Endodermal cell (in vitro differentiated cells): ENCODE data around the gene CD68. TPM values are rescaled to one million over a fixed set of nuclear protein-coding genes. Genes with fewer than 3 reads are reported as not detected.

Source experiments
- DNase-seq: peaks from one replicate; pipeline ENCODE4 v3.0.0-alpha.2; 2017
- H3K27ac ChIP-seq: 2 replicates; pipeline ENCODE4 v1.5.1; 2013; ENCODE audit warnings: mild to moderate bottlenecking, low read depth, low read length, moderate library complexity
- H3K27me3 ChIP-seq: 2 replicates; pipeline ENCODE4 v1.6.1; 2013; ENCODE audit warnings: mild to moderate bottlenecking, low read length, moderate library complexity; ENCODE audit not compliant: insufficient read depth, control insufficient read depth, poor library complexity, severe bottlenecking
- H3K36me3 ChIP-seq: 2 replicates; pipeline ENCODE4 v1.7.0; 2013; ENCODE audit warnings: mild to moderate bottlenecking, low read length, moderate library complexity; ENCODE audit not compliant: control insufficient read depth, insufficient read depth
- H3K4me1 ChIP-seq: one replicate; pipeline ENCODE4 v1.7.0; 2013; ENCODE audit warnings: low read length; ENCODE audit not compliant: control insufficient read depth, insufficient read depth
- H3K4me3 ChIP-seq: 2 replicates; pipeline ENCODE4 v1.5.1; 2013; ENCODE audit warnings: mild to moderate bottlenecking, low read length, moderate library complexity
- H3K9ac ChIP-seq: 2 replicates; pipeline ENCODE4 v1.6.1; 2013; ENCODE audit warnings: mild to moderate bottlenecking, low read length, moderate library complexity; ENCODE audit not compliant: poor library complexity, severe bottlenecking; ENCODE audit errors: extremely low read depth
- H3K9me3 ChIP-seq: 2 replicates; pipeline ENCODE4 v1.6.1; 2013; ENCODE audit warnings: mild to moderate bottlenecking, low read length, moderate library complexity; ENCODE audit not compliant: control insufficient read depth
- H3K27ac Mint-ChIP-seq: 2 replicates; pipeline ENCODE4 v1.8.0; 2020; ENCODE audit warnings: mixed read lengths
- H3K27me3 Mint-ChIP-seq: 2 replicates; pipeline ENCODE4 v1.8.0; 2021; ENCODE audit warnings: mild to moderate bottlenecking, mixed read lengths; ENCODE audit not compliant: insufficient read depth
- H3K36me3 Mint-ChIP-seq: 2 replicates; pipeline ENCODE4 v1.8.0; 2020; ENCODE audit warnings: low read depth, mixed read lengths
- H3K4me1 Mint-ChIP-seq: 2 replicates; pipeline ENCODE4 v1.8.0; 2020; ENCODE audit warnings: mixed read lengths
- H3K4me3 Mint-ChIP-seq: 2 replicates; pipeline ENCODE4 v1.8.0; 2020; ENCODE audit warnings: mild to moderate bottlenecking, moderate library complexity, mixed read lengths
- H3K9me3 Mint-ChIP-seq: 2 replicates; pipeline ENCODE4 v1.8.0; 2020; ENCODE audit warnings: mild to moderate bottlenecking, mixed read lengths
- WGBS, 2 experiments: methylation state at CpG; one replicate each; pipeline versions ENCODE4 v1.1.5 to v1.1.7; 2013; ENCODE audit warnings: missing lambda C conversion rate in 2 of 2, mixed read lengths in 1 of 2; ENCODE audit not compliant: insufficient coverage in 1 of 2, insufficient read length in 1 of 2; 5-methylcytosine and 5-hydroxymethylcytosine counted together
- total RNA-seq, 2 donors: library from RNA; stranded (reverse); fragmentation: NEBNext Ultra II Directional in 1 of 2; extraction: Animal tissue kit (Norgen Biotek cat#: 25700) in 1 of 2; gene quantifications; 2 replicates in 1 of 2; 3 replicates in 1 of 2; pipeline ENCODE4 v1.2.1, GENCODE V29; 2021
- TF ChIP-seq, protein P1 (sequence below): fragments of 200-600 bp; sonication (generic); conservative IDR thresholded peaks from 2 replicates; pipeline ENCODE4 v1.5.0; 2021; ENCODE audit warnings: antibody characterized with exemption, mild to moderate bottlenecking

CD68 gene
- total RNA-seq, 2 donors from 2014 or later, result 0.44 TPM; not detected in 1

DNA sequence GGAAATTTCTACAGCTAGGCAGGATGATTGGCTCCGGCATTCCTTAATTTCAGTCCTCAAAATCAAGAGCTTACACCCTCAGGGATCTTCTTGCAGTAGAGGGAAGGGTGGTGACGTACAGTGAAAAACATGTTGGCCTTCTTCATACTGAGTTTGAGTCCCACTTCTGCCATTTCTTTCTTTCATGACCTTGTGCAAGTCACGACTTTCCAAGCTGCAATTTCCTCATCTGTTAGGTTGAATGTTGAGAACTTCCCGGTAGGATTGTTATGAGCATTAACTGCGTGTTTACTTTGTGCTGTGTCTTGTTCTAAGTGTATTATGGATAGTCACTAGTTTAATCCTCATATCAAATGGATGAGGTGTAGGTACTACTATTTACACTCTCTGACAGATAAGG lies 9.9 kb upstream of the CD68 start:
- Histone ChIP-seq H3K27me3 (no peaks in the 10 kb centered on the region), H3K36me3 (peaks cover 68% of the 10 kb centered on the region), H3K9ac (no peak overlapping the region), H3K4me3 (no peak overlapping the region), H3K4me1 (peaks cover 4% of the 10 kb centered on the region), H3K9me3 (no peaks in the 10 kb centered on the region), H3K27ac (no peak overlapping the region)
- Mint-ChIP-seq H3K4me3 (no peak overlapping the region), H3K4me1 (peaks cover 17% of the 10 kb centered on the region), H3K27me3 (no peaks in the 10 kb centered on the region), H3K36me3 (peaks cover 70% of the 10 kb centered on the region), H3K27ac (no peak overlapping the region), H3K9me3 (peaks cover 2% of the 10 kb centered on the region)
- DNase-seq, result no peak
- TF ChIP-seq, protein P1, sequence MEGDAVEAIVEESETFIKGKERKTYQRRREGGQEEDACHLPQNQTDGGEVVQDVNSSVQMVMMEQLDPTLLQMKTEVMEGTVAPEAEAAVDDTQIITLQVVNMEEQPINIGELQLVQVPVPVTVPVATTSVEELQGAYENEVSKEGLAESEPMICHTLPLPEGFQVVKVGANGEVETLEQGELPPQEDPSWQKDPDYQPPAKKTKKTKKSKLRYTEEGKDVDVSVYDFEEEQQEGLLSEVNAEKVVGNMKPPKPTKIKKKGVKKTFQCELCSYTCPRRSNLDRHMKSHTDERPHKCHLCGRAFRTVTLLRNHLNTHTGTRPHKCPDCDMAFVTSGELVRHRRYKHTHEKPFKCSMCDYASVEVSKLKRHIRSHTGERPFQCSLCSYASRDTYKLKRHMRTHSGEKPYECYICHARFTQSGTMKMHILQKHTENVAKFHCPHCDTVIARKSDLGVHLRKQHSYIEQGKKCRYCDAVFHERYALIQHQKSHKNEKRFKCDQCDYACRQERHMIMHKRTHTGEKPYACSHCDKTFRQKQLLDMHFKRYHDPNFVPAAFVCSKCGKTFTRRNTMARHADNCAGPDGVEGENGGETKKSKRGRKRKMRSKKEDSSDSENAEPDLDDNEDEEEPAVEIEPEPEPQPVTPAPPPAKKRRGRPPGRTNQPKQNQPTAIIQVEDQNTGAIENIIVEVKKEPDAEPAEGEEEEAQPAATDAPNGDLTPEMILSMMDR, result no peak
- 96 to 100% methylated on average over 5 of the region's 5 CpGs for WGBS, 2 experiments

DNA sequence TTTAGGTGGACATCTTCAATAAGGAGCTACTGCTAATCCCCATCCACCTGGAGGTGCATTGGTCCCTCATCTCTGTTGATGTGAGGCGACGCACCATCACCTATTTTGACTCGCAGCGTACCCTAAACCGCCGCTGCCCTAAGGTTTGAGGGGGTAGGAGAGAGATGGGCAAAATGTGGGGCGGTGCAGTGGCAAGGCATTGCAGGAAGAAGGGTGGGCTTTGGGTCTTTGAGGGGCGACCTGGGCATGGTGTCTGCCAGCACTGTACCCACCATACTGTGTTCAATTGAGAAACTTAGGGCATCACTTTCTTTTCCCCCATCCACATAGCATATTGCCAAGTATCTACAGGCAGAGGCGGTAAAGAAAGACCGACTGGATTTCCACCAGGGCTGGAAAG lies 9.1 kb upstream of the CD68 start:
- Histone ChIP-seq H3K27ac (no peak overlapping the region), H3K4me3 (no peak overlapping the region), H3K27me3 (no peaks in the 10 kb centered on the region), H3K36me3 (peaks cover 68% of the 10 kb centered on the region), H3K9ac (no peak overlapping the region), H3K4me1 (peaks cover 4% of the 10 kb centered on the region), H3K9me3 (no peaks in the 10 kb centered on the region)
- Mint-ChIP-seq H3K4me1 (peaks cover 23% of the 10 kb centered on the region), H3K9me3 (peaks cover 2% of the 10 kb centered on the region), H3K4me3 (no peak overlapping the region), H3K27ac (no peak overlapping the region), H3K27me3 (no peaks in the 10 kb centered on the region), H3K36me3 (peaks cover 70% of the 10 kb centered on the region)
- no peak for DNase-seq
- TF ChIP-seq, protein P1, result no peak
- WGBS, 2 experiments, result 80 to 97% methylated on average over 1 to 10 of the region's 10 CpGs

DNA sequence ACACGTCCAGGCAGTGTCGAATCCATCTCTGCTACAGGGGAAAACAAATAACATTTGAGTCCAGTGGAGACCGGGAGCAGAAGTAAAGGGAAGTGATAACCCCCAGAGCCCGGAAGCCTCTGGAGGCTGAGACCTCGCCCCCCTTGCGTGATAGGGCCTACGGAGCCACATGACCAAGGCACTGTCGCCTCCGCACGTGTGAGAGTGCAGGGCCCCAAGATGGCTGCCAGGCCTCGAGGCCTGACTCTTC lies 7.2 kb upstream of the CD68 start:
- no peaks in the 10 kb centered on the region for H3K9me3 ChIP-seq
- peak overlapping the region; percentile 66 for H3K9ac ChIP-seq
- H3K4me3 ChIP-seq, result peak overlapping the region; percentile 89
- H3K36me3 Mint-ChIP-seq, result peaks cover 74% of the 10 kb centered on the region
- H3K4me1 Mint-ChIP-seq, result peaks cover 31% of the 10 kb centered on the region
- H3K36me3 ChIP-seq, result peaks cover 70% of the 10 kb centered on the region
- peaks cover 4% of the 10 kb centered on the region for H3K4me1 ChIP-seq
- TF ChIP-seq, protein P1, result no peak
- no peak for DNase-seq
- no peaks in the 10 kb centered on the region for H3K27me3 Mint-ChIP-seq
- peak overlapping the region; percentile 98 for H3K27ac Mint-ChIP-seq
- H3K4me3 Mint-ChIP-seq, result peak overlapping the region; percentile 97
- 0% methylated on average over 6 to 11 of the region's 11 CpGs for WGBS, 2 experiments
- peaks cover 2% of the 10 kb centered on the region for H3K9me3 Mint-ChIP-seq
- H3K27me3 ChIP-seq, result no peaks in the 10 kb centered on the region
- H3K27ac ChIP-seq, result peak overlapping the region; percentile 80
